Stimulated activated CD4-positive, alpha-beta T cell treated with anti-CD3 and anti-CD28 coated beads, Interleukin-1b, Interleukin-23, amount 100 ng/mL, for 24 hours (primary cell): ENCODE measurements around the gene TNFRSF18.
A peak's percentile ranks its signal among the peaks of the same experiment; 100 is the strongest.

Source experiments
- DNase-seq, 4 experiments: peaks; one replicate each; pipeline ENCODE4 v3.0.0-alpha.2; 2020; ENCODE audit warnings: low read depth in 4 of 4, low spot score in 1 of 4

TNFRSF18 gene

DNA sequence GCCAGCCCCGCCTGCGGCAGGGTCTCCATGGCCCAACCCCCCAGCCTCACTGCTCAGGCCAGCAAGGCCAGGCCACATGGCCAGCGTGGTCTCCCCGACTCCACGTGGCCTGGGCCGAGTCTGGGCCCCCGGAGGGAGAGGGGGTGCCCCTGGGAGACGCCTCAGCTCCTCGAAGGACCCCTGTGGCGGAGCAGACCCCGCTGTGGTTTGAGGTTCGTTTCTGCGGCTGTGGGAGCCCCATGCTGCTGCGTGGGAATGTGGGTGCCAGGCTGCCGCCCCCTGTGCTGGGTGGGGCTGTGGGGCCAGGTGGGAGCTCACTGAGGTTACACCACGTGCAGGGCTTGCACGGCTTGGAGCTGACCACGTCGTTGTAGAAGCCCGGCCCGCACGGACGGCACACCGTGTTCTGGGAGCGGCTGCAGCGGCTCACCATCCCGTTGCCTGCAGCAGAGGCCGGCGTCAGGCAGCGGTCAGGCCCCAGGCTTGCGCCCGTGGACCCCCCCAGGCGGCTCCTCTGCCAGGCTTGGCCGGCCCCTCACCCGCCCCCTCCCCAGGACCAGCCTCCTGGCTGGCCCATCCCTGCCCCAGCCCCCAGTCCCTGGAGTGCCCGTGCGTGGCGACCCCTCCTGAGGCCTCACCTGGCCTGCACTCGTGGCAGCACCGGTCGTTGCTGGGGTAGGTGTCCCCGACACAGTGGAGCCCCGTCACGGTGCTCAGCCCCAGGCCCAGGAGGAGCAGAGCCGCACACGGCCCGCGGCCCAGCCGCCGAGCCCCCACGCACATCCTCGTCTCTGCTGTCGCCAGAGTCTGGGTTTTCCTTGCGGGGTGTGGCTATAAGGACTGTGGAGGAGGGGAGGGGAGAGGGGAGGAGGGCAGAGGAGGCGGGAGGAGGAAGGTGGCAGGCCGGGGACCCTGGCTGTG lies 7.2 kb upstream of the TNFRSF18 start, which contains the start of gene TNFRSF4:
TNFRSF4 (minus strand) TSS at position 809 of the 921 bp plus-strand sequence; CDS start at position 783, 26 bp downstream.
- DNase-seq, result peak in 1 of 4 experiments; percentile 59

DNA sequence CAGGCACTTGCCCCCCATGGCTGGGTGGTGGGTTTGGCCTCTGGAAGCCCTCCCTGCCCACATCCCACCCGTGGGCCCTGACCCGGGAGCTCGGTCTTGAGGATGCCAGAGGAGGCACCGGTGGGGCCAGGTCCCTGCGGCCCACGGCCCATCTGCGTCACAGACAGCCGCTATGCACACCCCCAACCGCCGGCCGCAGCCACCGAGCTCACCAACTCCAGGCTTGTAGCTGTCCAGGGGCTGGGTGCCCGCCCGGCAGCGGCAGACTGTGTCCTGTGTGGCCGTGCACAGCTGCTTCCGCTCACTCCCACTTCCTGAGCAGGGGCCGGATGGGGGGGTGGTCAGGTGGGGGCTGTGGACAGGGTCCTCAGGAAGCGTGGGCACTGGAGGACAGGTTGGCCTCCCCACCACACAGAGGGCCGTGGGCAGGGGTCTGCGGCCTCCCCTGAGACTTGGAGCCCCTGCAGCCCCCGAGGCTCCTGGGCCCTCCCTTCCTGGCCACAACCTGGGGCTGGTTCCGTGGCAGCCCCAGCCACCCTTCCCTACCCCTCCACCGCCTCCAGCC lies 6.5 kb upstream of the TNFRSF18 start:
- DNase-seq, result peak in 1 of 4 experiments; percentile 42

DNA sequence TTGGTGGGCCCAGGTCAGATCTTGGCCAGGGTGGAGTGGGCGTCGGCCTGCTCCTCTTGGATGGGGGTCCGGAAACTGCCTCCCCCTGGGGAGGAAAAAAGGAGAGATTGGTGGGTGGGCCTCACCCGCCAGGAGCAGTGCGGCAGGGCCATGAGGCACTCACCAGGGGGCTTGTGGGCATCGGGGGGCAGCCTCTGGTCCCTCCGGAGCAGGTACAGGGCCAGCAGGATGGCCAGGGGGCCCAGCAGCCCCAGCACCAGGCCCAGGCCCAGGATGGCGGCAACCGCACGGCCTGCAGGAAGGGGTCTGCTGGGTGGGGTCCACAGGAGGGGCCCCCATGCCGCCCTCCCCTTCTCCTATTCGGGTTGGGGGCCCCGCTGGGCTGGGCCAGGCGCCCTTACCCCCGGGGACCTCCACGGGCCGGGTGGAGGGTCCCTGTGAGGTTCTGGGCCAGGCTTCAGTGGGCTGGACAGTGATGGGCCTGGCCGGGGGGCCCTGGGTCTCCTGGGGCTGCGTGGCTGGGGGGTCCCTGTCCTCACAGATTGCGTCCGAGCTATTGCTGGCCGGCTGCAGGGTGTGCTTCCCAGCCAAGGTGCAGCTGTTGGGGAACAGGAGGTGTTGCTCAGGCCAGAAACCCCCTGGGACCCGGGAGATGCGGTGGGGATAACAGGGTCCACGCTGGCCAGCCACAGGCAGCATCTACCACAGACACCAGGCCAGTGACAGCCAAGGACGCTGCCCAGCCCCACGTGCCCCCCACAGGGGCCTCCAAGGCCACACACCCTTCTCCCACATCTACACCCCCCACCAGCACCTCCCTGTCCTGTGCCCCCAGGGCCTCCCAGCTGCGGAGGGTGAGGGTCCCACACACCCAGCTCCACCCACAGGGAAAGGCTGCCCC lies 5.4 kb upstream of the TNFRSF18 start:
- DNase-seq, result no peak

DNA sequence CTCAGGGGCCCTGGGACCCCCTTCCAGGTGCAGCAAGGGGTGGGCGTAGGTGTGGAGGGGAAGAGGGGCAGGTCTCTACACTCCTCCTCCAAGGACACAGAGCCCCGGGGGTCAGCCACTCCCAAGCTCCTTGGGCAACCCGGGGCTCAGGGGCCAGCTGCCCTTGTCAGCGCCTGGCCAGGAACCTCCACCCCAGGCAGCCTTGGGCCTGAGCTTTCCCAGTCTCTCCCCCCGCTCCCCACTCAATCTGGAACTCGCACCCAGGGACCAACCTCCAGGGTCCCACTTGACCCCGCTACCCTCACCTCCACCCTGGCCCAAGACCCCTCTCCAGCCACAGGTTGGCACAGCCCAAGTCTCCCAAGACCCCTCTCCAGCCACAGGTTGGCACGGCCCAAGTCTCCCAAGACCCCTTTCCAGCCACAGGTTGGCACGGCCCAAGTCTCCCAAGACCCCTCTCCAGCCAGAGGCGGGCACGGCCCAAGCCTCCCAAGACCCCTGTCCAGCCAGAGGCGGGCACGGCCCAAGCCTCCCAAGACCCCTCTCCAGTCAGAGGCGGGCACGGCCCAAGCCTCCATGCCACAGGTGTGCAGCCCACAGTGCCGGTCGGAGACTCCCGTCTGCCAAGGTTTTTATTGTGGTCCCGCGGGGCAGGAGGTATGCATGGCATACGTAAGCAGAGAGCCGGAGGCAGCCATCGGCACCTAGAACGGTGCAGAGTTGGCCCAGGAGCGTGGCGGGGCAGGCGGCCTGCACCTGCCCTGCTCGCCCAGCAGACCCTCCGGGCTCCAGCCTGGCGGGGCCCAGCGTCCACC lies 4.5 kb upstream of the TNFRSF18 start:
- DNase-seq, result no peak

DNA sequence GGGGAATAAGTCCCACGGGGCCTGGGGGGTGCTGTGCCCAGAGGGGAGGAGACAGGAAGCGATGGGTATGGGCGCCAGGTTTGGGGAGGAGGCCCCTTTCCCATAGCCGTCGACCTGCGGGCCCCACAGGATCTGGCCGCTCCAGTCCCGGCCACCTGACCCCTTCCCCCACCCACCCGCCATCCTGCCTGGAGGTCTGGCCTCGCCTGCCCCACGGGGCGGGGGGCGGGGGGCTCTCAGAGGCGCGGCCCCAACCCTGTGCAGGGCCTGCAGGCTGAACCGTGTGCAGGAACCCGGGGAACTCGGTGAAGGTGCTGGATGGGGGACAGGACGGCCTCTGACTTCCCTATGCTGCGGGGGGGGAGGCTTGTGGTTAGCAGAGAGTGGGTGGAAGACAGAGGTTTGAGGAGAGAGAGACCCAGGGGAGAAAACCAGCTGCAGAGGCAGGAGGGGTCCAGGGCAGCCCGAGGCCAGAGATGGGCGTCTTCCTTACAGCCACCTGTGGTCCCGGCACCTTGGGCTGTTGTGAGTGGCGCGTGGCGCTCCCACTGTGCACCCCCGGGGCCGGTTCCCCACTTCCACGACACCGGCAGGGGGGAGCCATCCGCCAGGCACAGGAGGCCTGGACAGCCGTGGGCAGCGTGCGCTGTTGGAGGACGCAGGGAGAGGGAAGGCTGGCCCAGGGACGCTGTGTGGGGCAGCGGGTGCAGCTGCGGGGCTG lies 2.5 kb upstream of the TNFRSF18 start:
- DNase-seq, result peak in 1 of 4 experiments; percentile 52

DNA sequence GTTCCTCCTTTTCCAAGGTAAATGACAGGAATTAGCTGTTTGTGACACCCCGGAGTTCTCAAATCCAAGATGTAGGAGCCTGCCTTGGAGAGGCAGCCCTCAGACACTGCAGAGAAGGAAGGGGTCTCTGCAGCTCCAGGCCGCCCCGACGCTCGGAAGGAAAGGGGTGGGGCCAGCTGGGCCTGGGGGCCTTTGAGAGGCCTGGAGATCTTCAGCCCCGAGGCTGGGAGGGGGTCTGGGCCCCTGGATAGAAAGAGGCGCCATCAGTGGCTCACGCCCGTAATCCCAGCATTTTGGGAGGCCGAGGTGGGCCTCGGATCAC lies 1.1 kb upstream of the TNFRSF18 start:
- no peak for DNase-seq

DNA sequence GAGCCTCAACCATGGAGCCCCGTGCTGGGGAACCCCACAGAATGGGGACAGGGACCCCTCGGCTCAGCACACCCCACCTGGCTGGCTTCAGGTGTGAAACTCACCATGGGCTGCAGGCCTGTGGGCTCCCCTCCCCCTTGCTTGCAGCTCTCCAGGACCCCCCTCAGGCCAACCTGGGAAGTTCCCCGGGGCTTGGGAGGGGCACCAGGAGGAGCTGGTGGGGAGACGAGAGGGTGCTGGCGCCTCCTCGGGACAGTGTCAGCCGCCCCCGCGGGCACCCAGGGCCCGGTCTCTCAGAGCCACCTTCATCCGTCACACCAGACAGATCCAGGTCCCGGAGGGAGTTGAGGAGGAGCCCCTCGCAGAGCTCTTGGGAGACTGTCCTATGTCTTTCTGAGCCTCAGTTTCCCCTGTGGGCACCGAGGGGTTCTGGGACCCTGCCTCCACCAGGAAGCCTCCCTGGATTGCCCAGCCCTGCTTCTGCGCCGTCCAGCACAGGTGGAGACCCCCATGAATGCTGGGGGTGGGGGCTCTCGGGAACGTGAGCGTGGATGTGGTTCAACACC lies 657 bp upstream of the TNFRSF18 start:
- no peak for DNase-seq

DNA sequence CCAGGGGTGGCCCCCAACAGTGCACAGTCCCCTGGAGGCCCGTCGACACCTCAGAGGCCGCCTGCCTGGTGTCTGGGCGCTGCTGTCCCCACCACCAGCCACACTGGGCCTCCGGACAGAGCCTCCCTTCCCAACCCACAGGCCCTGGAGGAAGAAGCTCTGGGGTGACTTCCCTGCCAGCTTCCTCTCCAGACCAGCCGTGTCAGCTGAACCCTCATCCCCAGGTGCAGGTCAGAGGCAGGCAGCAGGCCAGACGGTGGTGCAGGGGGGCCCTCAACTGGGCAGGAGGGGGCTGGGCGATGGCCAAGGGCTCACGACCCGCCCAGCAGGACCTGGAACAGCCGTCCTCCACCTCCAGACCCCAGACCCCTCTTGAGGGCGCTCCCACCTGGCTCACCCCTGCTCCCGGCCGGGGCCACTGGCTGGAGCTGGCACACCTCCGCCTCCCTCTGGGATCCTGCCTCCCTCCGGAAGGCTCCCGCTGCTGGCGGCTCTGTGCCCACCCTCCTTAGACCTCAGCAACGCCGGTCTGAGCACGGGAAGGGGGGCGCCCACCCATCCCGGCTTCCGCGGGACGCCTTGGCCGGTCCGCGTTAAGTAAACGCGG lies 520 bp downstream of the TNFRSF18 start:
- DNase-seq, result no peak

DNA sequence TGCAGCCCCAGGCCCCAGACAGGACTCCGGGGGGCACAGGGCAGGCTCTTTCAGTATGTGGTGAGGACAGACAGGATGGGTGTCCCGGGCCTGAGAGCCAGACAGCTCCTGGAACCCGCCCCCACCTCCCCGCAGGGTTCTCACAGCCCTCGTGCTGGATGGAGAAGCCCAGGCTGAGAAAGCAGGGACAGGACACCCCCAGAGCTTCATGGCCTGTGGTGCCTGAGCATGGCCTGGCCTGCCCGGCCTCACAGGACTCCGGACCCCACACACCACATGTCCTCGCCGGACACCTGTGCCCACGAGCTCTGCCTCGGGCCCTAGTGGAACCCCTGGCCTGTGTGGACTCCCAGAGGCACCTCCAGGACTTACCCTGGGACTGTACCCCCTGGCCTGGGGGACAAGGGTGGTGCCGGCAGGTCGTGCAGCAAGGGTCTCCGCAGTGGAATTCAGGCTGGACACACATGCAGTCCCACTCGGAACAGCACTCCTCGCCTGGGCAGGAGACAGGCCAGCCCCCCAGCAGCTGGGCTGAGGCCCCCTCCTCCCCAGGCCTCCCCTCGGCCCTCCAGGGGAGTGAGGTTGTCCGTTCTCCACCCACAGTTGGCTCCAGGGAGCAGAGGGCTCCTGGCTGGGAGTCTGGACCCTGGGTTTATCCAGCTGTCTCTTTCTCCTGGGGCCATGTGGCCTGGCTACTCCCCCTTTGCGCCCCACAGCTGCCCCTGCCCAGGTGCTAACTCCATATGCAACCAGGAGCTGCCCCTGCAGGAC lies 1.2 kb downstream of the TNFRSF18 start:
- no peak for DNase-seq

DNA sequence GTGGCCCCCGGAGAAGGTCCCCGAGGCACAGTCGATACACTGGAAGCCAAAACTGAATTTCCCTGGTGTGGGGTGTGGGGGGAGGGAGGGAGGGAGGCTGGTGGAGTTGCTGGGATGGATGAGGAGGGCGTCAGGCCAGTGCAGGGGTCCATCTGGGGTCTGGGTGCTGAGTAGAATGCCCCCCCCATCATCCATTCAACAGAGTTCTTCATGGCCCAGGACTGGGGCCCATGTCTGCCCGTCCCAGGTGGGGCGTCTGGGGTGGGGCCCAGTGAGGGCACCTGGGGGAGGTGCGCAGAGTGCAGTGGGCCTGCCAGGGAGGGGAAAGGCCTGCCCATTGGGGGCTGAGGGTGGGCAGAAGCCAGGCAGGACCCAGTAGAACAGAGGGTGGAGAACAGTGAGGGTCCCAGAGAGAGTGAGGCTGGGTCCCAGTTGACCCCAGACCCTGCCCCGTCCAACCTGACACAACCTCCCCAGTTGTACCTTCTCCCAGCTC lies 1.9 kb downstream of the TNFRSF18 start:
- no peak for DNase-seq

DNA sequence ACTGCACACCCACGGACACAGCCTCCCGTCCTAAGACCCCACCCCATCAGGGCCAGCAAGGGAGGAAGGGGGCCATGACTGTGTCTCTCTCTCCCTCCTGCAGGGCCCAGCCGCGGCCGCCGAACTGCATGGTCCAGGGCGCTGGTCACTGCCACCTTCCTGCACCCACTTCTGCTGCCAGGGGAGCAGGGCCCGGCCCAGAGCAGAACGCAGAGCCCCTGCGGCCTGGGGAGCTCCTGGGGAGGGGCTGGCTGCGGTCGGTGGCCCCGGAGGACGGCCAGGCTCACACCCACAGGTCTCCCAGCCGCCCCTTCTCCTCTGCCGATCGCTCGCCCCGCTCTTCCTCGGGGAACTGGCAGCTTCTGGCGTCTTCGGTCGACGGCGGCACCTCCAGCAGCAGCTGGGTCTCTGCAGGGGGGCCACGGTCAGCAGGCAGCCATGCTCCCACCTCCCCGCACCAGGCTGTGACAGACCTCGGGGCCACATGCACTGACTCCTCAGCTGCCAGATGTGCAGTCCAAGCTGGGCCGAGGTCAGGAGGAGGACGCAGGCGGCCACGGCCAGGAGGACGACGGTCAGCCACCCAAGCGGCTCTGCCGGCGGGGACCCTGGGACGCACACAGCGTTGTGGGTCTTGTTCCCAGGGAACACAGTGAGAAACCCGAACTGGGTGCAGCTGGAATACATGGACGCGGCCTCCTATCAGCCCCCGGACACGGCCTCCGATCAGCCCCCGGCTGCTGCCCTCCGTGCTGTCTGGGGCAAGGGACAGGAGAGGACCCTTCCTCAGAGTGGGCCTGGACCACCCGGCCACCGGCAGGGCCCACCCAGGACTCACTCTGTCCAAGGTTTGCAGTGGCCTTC lies 2.6 kb downstream of the TNFRSF18 start:
- no peak for DNase-seq

DNA sequence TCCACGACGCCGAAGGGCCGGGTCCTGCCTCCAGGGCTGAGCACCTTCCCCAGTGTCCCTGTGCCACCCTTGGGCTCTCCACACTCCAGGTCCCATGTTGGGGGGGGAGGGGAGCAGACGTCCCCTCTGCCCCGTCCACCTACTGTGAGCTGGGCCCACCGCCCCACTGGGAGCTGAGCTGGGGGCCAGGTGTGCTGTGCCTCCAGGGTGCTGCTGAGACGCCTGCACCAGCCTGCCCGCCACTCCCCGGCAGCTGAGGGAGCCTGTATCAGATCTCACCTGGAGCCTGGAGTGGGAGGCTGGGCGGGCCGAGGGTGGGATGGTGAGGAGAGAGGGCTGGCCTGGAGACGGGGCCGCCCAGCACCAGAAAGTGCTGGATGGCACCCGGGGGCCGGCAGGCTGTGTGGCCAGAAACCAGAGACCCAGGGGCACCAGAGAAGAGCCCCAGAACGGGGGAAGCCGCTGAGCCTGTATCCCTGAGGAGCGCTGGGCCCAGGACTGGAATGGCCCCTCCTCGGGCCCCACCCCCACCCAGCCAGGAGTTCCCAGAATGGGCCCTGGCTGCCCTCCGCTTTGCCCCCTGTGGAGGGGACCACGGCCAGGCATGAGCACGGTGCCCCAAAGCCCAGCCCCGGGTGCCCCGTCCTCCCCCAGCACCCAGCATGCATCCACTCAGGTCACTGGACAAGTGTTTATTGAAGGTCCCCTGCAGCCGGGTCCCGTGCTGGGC lies 3.4 kb downstream of the TNFRSF18 start:
- DNase-seq, result no peak

DNA sequence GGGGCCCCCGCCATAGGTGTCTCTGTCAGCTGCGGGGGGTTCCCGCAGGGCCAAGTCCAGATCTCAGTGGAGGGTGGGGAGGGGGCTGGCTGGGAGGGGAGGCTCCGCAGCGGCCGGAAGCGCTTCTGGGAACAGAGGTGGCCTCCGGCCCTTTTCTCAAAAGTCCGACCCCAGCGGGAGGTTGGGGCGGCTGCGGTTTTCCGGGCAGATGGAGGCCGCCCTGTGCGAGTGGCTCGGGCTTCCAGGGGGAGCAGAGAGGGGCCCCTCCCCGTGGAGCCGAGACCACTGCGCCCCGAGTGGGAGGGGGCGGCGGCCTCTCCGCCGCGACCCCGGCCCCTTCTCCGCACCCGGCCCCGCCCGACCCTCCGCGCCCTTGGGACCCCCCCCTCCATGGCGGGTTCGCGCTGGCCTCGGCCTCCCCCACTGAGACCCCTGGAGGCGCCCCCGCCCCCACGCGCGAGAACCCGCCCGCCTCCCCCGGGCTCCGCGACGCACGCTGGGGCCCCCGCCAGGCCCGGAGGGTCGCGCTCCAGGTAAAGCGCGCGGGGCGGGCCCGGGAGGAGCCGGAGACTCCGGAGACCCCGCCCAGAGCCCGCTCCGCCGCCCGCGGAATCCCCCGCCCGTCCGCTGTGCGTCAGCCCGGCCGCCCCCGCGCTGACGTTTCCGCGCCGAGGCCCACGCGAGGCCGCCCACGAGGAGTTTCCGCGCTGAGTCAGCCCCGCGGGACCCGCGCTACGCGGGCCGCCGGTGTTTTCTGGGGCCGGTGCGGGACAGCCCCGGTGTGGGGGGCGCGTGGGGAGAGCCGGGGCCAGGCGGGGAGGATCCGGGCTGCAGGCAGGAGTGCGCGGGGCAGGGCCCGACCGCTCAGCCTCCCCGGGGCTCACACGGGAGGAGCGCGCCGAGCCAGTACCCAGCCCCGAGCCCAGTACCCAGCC lies 5.2 kb downstream of the TNFRSF18 start:
- peak; percentile 77 to 87 (median 86) for DNase-seq

DNA sequence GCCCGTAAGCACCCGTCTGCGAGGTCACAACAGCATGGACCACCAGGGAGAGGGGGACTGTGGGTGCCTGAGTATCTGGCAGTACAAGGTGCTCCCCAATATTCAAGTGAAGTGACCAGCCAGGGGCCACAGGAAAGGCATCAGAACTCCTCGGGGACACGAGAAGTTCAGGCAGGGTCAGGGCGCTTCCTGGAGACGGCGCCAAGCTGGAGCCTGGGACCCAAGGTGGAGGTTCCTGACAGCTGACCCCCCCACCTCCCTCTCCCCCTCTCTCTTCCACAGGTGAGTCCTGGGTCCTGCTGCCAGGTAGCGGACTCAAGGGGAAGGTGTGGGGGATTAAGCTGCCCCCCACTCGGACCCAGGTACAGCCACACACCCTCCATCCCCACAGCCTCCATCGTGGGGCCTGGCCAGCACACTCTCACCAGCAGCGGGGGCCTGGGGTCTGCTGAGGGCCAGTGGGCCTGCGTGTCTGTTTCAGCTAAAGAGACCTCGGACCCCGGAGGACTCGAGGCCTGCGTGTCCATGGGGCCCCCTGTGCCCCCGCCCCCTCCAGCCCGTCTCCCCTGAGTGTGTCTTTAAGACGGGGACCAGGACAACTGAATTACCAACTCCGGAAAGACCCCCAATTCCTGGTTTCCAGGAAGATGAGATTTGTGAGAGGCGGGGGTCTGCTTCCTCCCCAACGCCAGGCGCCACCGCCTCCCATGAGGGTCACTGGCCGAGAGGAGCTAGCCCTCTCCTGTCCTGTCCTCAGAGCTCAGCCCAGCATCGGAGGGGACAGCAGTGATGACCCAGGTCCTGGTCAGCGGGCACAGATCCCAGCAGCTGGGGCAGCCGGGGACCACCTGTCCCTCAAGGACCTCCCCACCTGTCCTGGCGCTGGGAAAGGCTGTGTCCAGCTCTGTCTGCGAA lies 6.2 kb downstream of the TNFRSF18 start:
- no peak for DNase-seq
